NCI-H2227 treated with DMSO at 0.1 percent for 48 hours (cell line): Measurements from ENCODE around the gene ITGA1.

ENCODE experiments used
- DNase-seq: peaks from one replicate; lab custom pipeline; 2025; lab: John Stamatoyannopoulos, UW

ITGA1 gene

DNA sequence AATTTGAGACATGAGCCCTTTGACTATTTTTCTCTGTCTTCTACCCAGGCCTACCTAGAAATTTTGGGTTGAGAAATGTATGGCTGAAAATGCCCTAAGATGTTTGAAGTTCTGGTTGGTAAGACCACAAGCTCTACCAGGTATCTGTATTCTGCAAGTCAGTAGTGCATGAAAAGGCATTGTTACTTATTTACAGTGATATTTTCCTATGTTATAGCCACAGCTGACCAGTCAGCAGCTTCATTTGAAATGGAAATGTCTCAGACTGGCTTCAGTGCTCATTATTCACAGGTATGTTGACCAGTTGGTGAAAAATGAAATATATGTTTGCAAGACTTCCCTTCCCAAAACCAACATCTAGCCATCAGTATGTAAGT lies 109.5 kb downstream of the ITGA1 start:
- DNase-seq, result no peak

- DNase-seq, result no peak
Observed at GRCh38 chr5:52898961-52899680, 111.4 kb downstream of the ITGA1 start.

- no peak for DNase-seq
Observed at GRCh38 chr5:52903142-52903541, 115.4 kb downstream of the ITGA1 start.

GRCh38 chr5:52906343-52906742 lies 118.6 kb downstream of the ITGA1 start:
- no peak for DNase-seq

DNA sequence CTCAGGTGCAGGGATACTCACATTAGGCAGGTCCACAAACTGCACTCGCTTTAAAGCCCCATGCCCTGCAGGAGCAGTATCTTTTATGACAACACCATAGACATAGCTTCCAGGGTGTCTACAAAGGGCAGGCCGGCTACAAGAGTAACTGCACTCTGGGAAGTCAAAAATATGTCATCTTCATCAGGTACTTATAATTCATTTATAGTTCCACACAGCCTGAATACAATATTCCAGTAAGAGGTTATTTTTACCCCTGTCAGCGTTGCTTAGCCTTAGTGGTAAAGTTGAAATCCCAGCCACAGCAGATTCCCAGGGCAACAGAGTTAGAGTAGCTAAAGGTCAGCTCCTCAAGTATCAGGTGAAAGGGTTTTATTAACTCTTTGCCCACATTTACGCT lies 119.1 kb downstream of the ITGA1 start:
- no peak for DNase-seq

DNA sequence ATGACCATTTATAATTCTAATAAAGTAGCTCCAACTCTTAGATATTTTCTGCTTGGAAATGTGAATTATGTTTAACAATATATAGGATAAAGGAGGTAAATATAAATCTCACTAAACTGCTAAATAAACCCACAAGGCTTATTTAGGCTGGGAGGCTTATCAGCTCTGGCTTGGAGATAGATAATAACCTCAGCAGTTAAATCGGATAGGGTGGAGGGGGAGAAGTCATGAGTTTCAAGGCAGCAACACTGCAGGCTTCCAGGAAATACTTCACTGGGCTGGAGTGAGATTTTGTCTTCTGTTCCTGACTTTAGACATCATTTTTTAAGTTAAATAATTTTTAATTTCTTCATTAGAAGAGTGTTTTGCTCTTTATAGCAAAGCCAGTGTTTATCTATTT lies 121.5 kb downstream of the ITGA1 start:
- DNase-seq, result no peak

- DNase-seq, result no peak
Observed at GRCh38 chr5:52910071-52910470, 122.4 kb downstream of the ITGA1 start.

GRCh38 chr5:52915176-52915875 lies 127.6 kb downstream of the ITGA1 start:
- peak; percentile 64 for DNase-seq

DNA sequence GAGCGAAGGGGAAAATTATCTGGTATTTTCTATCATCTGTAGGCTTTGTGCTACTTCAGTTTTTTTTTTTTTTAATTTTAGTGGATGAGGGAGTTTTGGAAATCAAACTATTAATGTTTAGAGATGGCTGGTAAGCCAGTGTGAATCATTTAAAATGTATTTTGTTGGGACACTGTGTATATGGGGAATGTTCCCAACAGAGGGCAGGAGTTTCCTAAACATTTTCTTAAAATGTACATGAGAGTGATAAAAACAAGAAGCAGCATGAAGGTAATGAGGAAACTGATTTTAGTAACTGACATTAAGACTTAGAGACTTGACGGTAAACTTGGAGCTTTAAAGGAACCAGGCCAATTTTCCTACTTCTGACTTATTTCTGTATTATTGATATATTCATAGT lies 133.2 kb downstream of the ITGA1 start:
- DNase-seq, result no peak

DNA sequence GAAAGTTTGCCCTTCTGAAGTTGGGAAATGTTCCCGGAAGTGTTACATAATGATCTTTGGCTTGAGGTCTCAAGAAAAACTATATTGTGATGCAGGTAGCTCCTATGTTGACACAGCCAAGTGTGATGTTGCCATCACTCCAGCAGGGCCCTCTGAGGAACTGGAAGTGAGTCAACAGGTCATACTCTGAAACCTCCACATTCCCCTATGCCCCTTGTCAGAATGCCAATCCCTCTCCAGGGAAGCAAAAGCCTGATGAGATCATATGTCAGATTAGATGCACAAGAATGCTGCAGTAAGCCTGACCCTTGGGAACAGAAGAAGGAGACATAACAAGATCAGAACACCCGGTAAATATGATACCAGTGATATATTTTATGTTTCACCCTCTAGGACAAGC lies 134.7 kb downstream of the ITGA1 start:
- DNase-seq, result no peak

GRCh38 chr5:52924456-52924855 lies 136.7 kb downstream of the ITGA1 start:
- no peak for DNase-seq

DNA sequence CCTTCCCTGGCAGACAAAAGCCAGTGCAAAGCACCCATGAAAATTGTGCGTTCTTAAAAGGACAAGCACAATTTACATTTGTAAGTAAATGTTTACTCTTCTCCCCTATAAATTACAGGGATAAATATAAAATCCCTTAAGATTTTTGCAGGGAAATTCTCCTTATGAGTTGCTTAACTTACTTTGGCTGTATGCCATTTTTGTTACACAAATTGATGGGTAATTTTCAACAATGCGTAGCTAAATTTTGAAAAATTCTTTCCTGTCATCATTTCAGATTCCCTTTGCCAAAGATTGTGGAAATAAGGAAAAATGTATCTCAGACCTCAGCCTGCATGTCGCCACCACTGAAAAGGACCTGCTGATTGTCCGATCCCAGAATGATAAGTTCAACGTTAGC lies 137.3 kb downstream of the ITGA1 start:
- no peak for DNase-seq

DNA sequence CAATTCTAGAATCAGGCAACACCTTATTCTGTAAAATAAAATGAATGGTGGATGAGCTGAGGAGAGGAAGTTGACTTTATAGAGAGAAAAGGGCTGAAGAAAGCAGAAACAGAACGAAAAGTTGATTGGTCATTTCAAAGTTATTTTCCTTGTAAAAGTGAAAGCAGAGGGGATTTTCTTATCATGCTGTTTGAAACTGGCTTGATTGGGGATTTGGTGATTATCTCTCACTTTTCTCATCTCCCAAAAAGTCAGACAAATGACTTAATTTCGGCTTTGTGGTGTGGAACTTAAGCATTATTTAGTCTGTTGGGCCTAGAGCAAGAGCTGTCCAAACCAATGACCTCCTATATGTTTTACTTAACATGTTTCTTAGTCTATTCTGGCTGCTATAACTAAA lies 141.0 kb downstream of the ITGA1 start:
- DNase-seq, result no peak

DNA sequence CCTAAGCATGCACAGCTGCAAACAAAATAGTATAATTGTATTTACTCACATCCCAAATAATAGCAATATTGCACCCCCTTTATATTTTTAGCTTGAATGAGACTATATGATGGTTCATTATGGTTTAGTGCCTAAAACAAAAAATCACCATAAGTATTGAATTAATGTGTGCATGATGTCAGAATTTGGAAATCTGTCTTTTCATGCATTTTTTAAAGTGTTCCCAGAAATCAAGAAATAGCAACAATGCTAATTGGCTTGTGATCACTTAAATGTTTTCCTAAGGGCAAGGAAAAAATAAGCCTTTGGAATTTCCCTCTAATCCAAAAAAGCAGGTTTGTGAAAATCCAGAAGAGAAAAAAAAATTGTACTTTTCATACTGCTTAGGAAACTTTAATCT lies 150.5 kb downstream of the ITGA1 start:
- DNase-seq, result no peak

- DNase-seq, result no peak
Observed at GRCh38 chr5:52943285-52943684, 155.6 kb downstream of the ITGA1 start.

GRCh38 chr5:52943808-52944207 lies 156.1 kb downstream of the ITGA1 start:
- DNase-seq, result no peak

GRCh38 chr5:52945040-52945439 lies 157.3 kb downstream of the ITGA1 start:
- DNase-seq, result no peak

- no peak for DNase-seq
Observed at GRCh38 chr5:52947208-52947607, 159.5 kb downstream of the ITGA1 start.

DNA sequence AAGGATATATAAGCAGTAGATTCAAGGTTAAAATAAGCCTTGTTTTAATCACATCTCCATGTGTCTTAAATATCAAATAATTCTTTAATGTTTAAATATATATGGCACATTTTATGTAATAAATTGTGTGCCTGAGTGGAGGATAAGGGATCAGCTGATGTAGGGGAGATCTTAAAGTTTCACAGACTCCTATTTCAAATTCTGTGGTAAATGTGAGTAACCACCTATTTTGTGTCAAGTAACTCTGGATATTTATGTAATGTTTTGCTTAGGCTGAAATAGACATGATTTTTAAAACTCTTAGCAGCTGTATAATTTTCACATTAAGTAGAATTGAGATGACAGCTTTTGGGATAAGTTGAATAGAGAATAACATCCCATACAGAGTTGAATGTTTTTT lies 160.1 kb downstream of the ITGA1 start:
- no peak for DNase-seq

DNA sequence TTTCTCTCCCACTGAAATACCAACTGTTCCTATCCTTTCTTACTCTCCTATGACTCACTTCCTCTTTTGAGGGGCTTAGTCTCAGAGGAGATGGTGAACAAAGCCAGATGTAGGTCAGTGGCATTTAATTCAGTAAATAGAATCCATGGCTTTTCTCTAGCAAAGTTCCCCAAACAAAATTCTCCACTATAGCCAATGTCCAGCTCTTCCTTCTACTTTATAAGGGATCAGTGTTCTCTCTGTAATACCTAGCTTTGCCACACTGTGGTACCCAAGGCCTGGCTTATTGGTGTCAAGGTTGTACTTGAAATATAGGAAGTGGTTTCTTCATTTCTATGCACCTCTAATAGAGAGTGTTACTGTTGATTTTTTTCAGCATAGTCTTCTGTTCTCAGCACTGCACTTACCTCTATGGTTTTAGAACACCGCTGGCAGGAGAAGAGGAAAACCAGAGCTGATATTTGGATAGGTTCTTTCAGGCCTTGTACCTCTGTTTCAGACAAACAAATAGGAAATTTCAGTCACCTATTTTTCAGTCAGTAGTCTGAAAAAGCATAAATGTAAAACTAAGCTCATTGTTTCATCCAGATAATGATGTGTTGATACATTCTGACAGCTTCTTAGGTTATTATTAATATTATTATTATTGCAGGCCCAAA lies 160.8 kb downstream of the ITGA1 start:
- DNase-seq, result peak; percentile 22

- no peak for DNase-seq
Observed at GRCh38 chr5:52950686-52951085, 163.0 kb downstream of the ITGA1 start.

GRCh38 chr5:52952483-52952882 lies 164.8 kb downstream of the ITGA1 start:
- no peak for DNase-seq

DNA sequence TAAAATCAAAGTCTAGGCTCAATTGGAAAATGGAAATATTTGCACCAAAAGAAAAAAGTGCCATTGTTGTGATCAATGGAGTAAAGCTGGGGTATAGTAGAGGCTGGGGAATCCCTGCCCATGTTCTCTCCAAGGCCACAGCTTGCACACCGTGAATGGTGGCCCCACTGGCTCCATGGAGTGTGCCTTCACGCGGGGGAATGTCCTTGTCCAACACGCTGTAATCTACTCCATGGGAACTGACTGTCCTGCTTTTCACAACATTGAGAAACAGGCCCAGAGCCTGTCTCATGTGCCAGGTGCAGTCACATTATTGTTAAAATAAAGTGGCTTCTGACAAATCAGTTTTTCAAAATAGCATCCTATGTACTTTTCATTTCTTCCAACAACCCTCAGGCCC lies 168.3 kb downstream of the ITGA1 start:
- DNase-seq, result no peak
